Measurements from ENCODE around the gene AFAP1L1.

- TF ChIP-seq CTCF (IDR thresholded peaks at IDR 0.05) (no peak), POLR2AphosphoS5 (IDR thresholded peaks at IDR 0.05) (no peak), POLR2A (IDR thresholded peaks at IDR 0.05) (no peak)
These were observed 1.6 kb downstream of the AFAP1L1 start for GRCh38 chr5:149273237-149273636.
